GM12872 (cell line): ENCODE measurements around the gene SDK1.

ENCODE experiments used
- CTCF ChIP-seq: IDR thresholded peaks from 3 replicates; pipeline ENCODE4 v1.5.1; 2011; ENCODE audit warnings: low read depth, mild to moderate bottlenecking, low read length, moderate library complexity; ENCODE audit not compliant: insufficient read depth

SDK1 gene

GRCh38 chr7:3928727-3929515 lies 627.9 kb downstream of the SDK1 start:
- no peak for TF ChIP-seq CTCF

GRCh38 chr7:3931843-3932242 lies 630.8 kb downstream of the SDK1 start:
- TF ChIP-seq CTCF: no peak

GRCh38 chr7:3937146-3937545 lies 636.1 kb downstream of the SDK1 start:
- TF ChIP-seq CTCF: no peak

GRCh38 chr7:3937605-3938004 lies 636.6 kb downstream of the SDK1 start:
- no peak for TF ChIP-seq CTCF

- no peak for TF ChIP-seq CTCF
Observed at GRCh38 chr7:3942276-3942675, 641.2 kb downstream of the SDK1 start.

GRCh38 chr7:3942816-3943745 lies 642.0 kb downstream of the SDK1 start:
- no peak for TF ChIP-seq CTCF

- no peak for TF ChIP-seq CTCF
Observed at GRCh38 chr7:3943779-3944520, 642.9 kb downstream of the SDK1 start.
